Activated CD8-positive, alpha-beta memory T cell treated with anti-CD3 and anti-CD28 coated beads, Interleukin-2, amount 50 U/mL, for 48 hours (primary cell): ENCODE results near the gene BMPR1B.
"Not testable (repeated sequence)": the region's sequence is repeated elsewhere in the genome, so short reads cannot be mapped to it uniquely, and the experiment has no call there.

ENCODE experiments used
- DNase-seq: peaks from one replicate; pipeline ENCODE4 v3.0.0-alpha.2; 2020

BMPR1B gene

GRCh38 chr4:94841166-94841863 is 83.6 kb downstream of the BMPR1B start:
- not testable (repeated sequence) for DNase-seq

GRCh38 chr4:94841864-94842221 is 84.1 kb downstream of the BMPR1B start:
- DNase-seq: no peak

- DNase-seq: no peak
These were observed 85.5 kb downstream of the BMPR1B start for GRCh38 chr4:94843216-94843615.

- no peak for DNase-seq
These were observed 90.6 kb downstream of the BMPR1B start for GRCh38 chr4:94848326-94848725.

- DNase-seq: no peak
These were observed 92.1 kb downstream of the BMPR1B start for GRCh38 chr4:94849901-94850300.

GRCh38 chr4:94852616-94853015 is 94.9 kb downstream of the BMPR1B start:
- no peak for DNase-seq

GRCh38 chr4:94856030-94856429 is 98.3 kb downstream of the BMPR1B start:
- DNase-seq: no peak

GRCh38 chr4:94870146-94870545 is 112.4 kb downstream of the BMPR1B start:
- DNase-seq: no peak

GRCh38 chr4:94871644-94872305 is 114.0 kb downstream of the BMPR1B start:
- no peak for DNase-seq

- DNase-seq: no peak
These were observed 120.2 kb downstream of the BMPR1B start for GRCh38 chr4:94877973-94878372.

- no peak for DNase-seq
These were observed 123.2 kb downstream of the BMPR1B start for GRCh38 chr4:94880956-94881355.

GRCh38 chr4:94882756-94883155 is 125.0 kb downstream of the BMPR1B start:
- DNase-seq: no peak

GRCh38 chr4:94887027-94887426 is 129.3 kb downstream of the BMPR1B start:
- no peak for DNase-seq

GRCh38 chr4:94889523-94889922 is 131.8 kb downstream of the BMPR1B start:
- no peak for DNase-seq

- DNase-seq: no peak
These were observed 132.2 kb downstream of the BMPR1B start for GRCh38 chr4:94889946-94890345.

- no peak for DNase-seq
These were observed 132.8 kb downstream of the BMPR1B start for GRCh38 chr4:94890579-94890978.

GRCh38 chr4:94892051-94892450 is 134.3 kb downstream of the BMPR1B start:
- no peak for DNase-seq

GRCh38 chr4:94895081-94895480 is 137.3 kb downstream of the BMPR1B start:
- no peak for DNase-seq

- DNase-seq: no peak
These were observed 139.3 kb downstream of the BMPR1B start for GRCh38 chr4:94897023-94897422.

- DNase-seq: no peak
These were observed 147.8 kb downstream of the BMPR1B start for GRCh38 chr4:94905511-94905910.

GRCh38 chr4:94909645-94910044 is 151.9 kb downstream of the BMPR1B start:
- no peak for DNase-seq

- no peak for DNase-seq
These were observed 153.4 kb downstream of the BMPR1B start for GRCh38 chr4:94911106-94911505.

GRCh38 chr4:94912606-94913005 is 154.9 kb downstream of the BMPR1B start:
- DNase-seq: no peak

GRCh38 chr4:94913316-94913715 is 155.6 kb downstream of the BMPR1B start:
- DNase-seq: no peak

GRCh38 chr4:94917146-94917545 is 159.4 kb downstream of the BMPR1B start:
- DNase-seq: no peak
